ENCODE measurements around the gene MOB3B. TPM values are rescaled to one million over a fixed set of nuclear protein-coding genes. Genes with fewer than 3 reads are reported as not detected.

The MOB3B gene
- total RNA-seq, 1 donor from 2014 or later, result 0.39 TPM

- intact Hi-C loops (cut with micrococcal nuclease), result no loop called here
Measured at GRCh38 chr9:27347889-27348288, 181.7 kb downstream of the MOB3B start.

GRCh38 chr9:27344776-27345175, 184.8 kb downstream of the MOB3B start:
- intact Hi-C loops (cut with micrococcal nuclease), result no loop called here

GRCh38 chr9:27341545-27342294, 187.9 kb downstream of the MOB3B start:
- intact Hi-C loops (cut with micrococcal nuclease), result no loop called here

- intact Hi-C loops (cut with micrococcal nuclease), result no loop called here
Measured at GRCh38 chr9:27340961-27341511, 188.6 kb downstream of the MOB3B start.

DNA sequence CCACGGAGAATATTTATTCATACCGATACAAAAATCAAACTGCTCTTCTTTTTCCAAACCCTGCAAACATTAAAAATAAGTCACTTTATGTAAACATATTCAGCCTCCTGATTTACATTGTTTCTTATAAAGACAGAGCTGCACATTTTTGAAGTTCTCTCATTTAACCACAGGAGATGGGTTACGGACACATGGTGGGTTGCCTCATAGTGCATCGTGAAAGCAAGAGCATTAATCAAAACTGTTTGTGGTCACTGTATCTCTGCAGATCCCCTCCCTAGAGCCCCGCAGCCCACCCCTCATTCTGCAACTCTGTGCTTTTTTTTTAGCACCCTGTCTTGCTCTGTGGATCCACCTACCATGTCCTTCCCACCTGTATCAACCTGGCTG, 189.3 kb downstream of the MOB3B start:
- intact Hi-C loops (cut with micrococcal nuclease), result no loop called here

- intact Hi-C loops (cut with micrococcal nuclease), result no loop called here
Measured at GRCh38 chr9:27339661-27340284, 189.8 kb downstream of the MOB3B start.

DNA sequence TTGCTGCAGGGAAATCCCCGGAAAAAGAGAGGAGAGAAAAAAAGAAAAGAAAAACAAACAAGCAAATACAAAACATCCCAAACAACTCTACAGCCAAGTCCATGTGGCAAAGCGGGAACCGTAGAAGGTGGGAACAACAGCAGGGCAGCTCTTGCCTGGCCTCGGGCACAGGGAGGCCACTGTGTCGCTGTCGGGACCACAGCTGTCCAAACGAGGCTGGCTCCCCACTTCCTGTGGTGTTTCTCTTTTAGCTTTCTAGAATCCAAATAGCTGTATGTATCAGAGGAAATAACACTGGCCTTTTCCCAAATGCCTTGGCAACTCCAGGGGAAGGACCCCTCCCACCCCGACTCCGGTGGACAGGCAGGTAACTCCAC, 191.1 kb downstream of the MOB3B start:
- intact Hi-C loops (cut with micrococcal nuclease), result no loop called here

GRCh38 chr9:27337833-27338526, 191.6 kb downstream of the MOB3B start:
- intact Hi-C loops (cut with micrococcal nuclease), result no loop called here

GRCh38 chr9:27337236-27337635, 192.4 kb downstream of the MOB3B start:
- intact Hi-C loops (cut with micrococcal nuclease), result no loop called here

GRCh38 chr9:27336829-27337228, 192.8 kb downstream of the MOB3B start:
- intact Hi-C loops (cut with micrococcal nuclease), result no loop called here

DNA sequence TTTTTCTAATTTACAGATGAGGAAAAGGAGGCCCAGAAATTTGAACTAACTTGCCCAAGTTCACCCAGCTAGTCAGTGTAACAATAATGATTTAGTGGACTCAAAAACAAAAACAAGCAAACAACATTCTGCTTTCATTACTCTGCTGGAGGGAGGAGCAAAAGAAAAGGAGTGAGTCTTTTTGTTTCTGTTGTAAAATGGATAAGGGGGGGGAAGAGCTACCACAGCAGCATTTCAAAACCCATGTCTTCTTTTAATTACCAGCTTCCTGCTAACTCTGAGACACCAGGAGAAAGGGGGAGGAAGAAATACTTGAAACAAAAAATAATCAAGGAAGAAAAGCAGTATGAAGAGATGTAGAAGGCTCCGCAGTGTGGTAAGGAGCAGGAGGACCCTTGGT, 193.5 kb downstream of the MOB3B start:
- intact Hi-C loops (cut with micrococcal nuclease), result no loop called here

GRCh38 chr9:27335075-27335474, 194.5 kb downstream of the MOB3B start:
- intact Hi-C loops (cut with micrococcal nuclease), result no loop called here

- intact Hi-C loops (cut with micrococcal nuclease), result loop anchor here (1.0 to 2.0 kb wide), 8 partner anchors 33 to 740 kb away; partner anchors contain the start of genes C9orf72 and MOB3B
Measured at GRCh38 chr9:27333241-27334052, 196.2 kb downstream of the MOB3B start.

DNA sequence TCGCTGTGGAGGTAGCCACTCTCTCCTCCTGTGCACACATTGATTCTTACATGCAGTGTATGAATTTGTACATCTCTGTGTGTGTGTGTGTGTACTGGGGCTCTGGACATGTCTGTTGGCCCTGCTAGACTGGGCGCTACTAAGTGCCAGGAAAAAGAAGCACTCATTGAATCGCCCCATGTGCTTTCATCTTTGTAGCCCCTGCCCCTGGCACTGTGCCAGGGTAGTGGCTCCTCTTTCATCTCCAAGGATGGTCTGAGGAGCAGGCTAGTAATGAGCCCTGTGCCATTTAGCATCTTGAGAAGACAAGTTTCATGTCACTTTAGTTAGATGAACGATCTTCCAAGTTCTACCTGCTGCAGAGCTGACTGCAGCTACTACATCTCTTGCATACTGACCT, 198.2 kb downstream of the MOB3B start:
- intact Hi-C loops (cut with micrococcal nuclease), result no loop called here

- intact Hi-C loops (cut with micrococcal nuclease), result no loop called here
Measured at GRCh38 chr9:27329291-27329690, 200.3 kb downstream of the MOB3B start.

GRCh38 chr9:27328483-27328882, 201.1 kb downstream of the MOB3B start:
- intact Hi-C loops (cut with micrococcal nuclease), result no loop called here

DNA sequence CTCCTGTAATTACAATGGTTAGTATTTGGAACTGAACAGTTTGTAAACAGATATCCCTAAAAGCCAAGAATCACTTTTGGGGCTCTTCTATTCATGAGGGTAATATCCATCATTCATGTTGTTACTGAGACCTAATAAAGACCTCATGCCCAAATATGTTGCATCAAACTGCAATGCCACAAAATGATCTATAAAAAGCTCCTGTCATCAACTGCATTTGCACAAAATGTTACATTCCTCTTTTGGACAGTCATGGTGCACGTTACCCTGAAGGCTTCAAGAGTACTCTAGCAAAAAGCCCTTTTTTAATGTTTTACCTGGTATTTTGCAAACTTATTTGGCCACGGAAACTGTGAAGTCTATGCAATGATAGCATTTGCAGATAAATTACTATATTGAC, 218.4 kb downstream of the MOB3B start:
- intact Hi-C loops (cut with micrococcal nuclease), result no loop called here

DNA sequence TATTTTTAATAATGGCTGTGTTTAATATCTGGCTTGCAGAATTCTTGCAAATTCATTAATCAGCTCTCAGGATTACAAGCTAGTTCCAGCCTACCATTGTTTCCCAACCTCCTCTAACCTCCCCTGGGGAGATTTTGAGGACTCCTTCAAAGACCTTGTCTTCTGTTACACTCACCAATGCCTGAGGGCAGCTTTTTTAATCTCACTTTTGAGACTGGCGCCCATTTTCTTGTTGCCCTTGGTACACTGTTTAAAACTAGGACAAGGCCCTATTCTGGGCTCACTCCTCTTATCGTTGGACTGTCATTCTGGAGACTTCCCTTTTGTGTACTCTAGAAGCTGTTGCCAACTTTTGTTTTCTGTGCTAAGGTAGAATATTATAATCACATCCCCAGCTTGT, 219.0 kb downstream of the MOB3B start:
- intact Hi-C loops (cut with micrococcal nuclease), result no loop called here

DNA sequence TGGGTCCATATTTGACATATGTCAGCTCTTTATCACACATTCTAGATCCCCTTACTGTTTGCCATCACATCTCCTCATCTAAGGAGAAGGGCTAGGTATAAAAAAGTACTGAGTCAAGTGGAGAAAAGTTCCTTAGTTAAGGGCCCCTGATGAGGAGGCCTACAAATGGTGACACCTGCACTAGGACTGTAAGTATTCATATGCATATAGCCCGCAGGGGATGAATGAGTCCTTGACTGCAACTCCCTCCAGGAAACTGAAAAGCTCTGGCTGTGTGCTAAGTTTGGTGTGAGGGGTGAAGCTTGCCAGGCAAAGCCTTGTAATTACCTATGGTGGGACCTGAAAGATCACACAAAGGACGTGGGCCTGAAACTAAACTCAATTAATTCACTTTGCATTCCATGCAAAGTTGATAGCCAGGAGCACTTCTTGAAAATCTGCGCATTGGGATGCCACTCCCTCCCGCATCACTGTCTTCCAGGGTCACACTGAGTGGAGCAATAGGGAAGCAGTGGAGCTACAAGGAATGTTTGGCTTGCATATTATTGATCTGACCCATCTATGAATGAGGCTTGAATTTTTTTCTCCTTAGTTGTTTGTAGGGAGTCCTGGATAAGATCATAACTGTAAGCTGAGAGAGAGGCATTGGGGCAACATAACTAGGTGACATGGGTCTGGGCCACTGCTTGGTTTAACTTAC, 220.8 kb downstream of the MOB3B start:
- intact Hi-C loops (cut with micrococcal nuclease), result no loop called here

DNA sequence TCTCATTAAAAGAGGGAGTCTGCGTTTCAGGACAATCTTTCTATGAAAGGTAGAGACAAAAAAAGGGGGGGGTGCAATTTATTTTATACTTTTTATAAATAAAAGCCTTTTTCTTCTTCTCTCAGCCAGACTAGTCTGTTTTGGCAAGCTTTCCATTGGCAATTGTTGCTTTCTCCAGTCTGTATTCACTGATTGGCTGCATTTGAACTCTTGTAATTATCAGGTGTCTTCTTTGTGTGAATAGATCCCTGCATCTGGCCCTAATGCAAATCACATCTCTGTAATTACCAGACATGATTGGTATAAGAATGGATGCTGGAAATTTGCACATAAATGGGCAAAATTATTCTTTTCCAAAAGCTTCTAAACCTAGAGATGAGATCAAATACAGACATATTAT, 225.1 kb downstream of the MOB3B start:
- intact Hi-C loops (cut with micrococcal nuclease), result no loop called here

DNA sequence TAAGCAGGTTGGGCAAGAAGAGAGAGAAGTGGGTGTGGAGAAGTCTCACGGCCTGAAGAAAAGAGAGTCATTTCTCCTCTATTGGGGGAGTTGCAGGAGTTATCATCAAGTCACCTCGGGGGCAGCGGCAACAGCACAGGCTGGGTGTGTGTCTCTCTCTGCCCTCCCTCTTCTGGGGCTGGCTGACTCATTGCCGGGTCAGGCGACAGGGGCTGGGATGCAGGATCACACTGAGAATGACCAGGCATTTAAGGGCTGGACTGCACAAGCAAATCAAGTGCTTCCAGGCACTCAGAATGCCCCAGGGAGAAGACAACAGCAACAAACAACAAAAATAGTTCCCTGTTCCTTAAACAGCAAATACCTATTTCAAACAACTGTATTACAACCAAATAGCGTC, 226.4 kb downstream of the MOB3B start:
- intact Hi-C loops (cut with micrococcal nuclease), result no loop called here
